Parathyroid adenoma (tissue), 2 donors: ENCODE measurements around the gene MRPL41.
"Not testable (repeated sequence)": the region's sequence is repeated elsewhere in the genome, so short reads cannot be mapped to it uniquely, and the experiment has no call there.

Source experiments
- H2AFZ ChIP-seq: fragments of 300-600 bp; sonication (generic); one replicate; pipeline ENCODE4 v1.7.0; 2017; ENCODE audit warnings: antibody characterized with exemption, mild to moderate bottlenecking
- H3K27ac ChIP-seq: fragments of 300-600 bp; sonication (generic); one replicate; pipeline ENCODE4 v1.7.0; 2017
- H3K27me3 ChIP-seq: fragments of 300-600 bp; sonication (generic); one replicate; pipeline ENCODE4 v1.7.0; 2017; ENCODE audit warnings: low read length; ENCODE audit not compliant: control insufficient read depth, insufficient read depth
- H3K36me3 ChIP-seq: fragments of 300-600 bp; sonication (generic); one replicate; pipeline ENCODE4 v1.7.0; 2017; ENCODE audit warnings: low read length; ENCODE audit not compliant: control insufficient read depth, insufficient read depth
- H3K4me1 ChIP-seq: fragments of 300-600 bp; sonication (generic); one replicate; pipeline ENCODE4 v1.7.0; 2017; ENCODE audit warnings: control low read depth
- H3K4me2 ChIP-seq: fragments of 300-600 bp; sonication (generic); one replicate; pipeline ENCODE4 v1.7.0; 2017; ENCODE audit warnings: low read length
- H3K4me3 ChIP-seq: fragments of 300-600 bp; sonication (generic); one replicate; pipeline ENCODE4 v1.7.0; 2017; ENCODE audit warnings: low read depth, low read length
- H3K79me2 ChIP-seq: fragments of 300-600 bp; sonication (generic); one replicate; pipeline ENCODE4 v1.7.0; 2017; ENCODE audit warnings: control low read depth
- H3K9ac ChIP-seq: fragments of 300-600 bp; sonication (generic); one replicate; pipeline ENCODE4 v1.7.0; 2017; ENCODE audit warnings: mild to moderate bottlenecking
- H3K9me3 ChIP-seq: fragments of 300-600 bp; sonication (generic); one replicate; pipeline ENCODE4 v1.7.0; 2017; ENCODE audit warnings: low read length; ENCODE audit not compliant: control insufficient read depth
- CTCF ChIP-seq: fragments of 300-600 bp; sonication (generic); IDR thresholded peaks from one replicate; pipeline ENCODE4 v1.7.0; 2017; ENCODE audit warnings: antibody characterized with exemption, mild to moderate bottlenecking
- donor health status: primary hyperparathyroidism.

MRPL41 gene

DNA sequence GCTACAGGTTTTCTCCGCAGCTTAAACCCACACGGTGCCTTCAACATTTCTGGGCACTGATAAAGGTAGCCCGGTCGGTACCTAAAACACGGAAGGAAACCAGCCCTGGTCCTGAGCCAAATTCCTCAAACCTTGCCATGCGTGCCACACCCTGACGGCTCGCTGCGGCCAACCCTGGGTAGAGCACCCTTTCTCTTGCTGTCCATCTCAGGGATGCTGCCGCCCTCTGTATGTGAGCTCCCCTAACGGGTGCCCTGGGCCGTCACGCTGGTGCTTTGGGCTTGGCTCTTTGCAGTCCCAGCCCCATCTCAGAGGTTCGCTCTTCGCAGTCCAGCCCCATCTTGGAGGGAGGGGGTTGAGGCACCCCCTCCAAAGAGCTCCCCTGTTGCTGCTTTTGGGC is 45.4 kb upstream of the MRPL41 start:
- Histone ChIP-seq H3K4me2 (no peak overlapping the region), H2AFZ (no peak overlapping the region), H3K9me3 (no peaks in the 10 kb centered on the region), H3K4me1 (no peaks in the 10 kb centered on the region), H3K27me3 (no peaks in the 10 kb centered on the region), H3K9ac (no peak overlapping the region), H3K36me3 (no peaks in the 10 kb centered on the region), H3K27ac (no peak overlapping the region), H3K79me2 (no peaks in the 10 kb centered on the region), H3K4me3 (no peak overlapping the region)
- no peak for TF ChIP-seq CTCF

GRCh38 chr9:137506702-137507171 is 44.9 kb upstream of the MRPL41 start:
- Histone ChIP-seq H3K36me3 (no peaks in the 10 kb centered on the region), H2AFZ (no peak overlapping the region), H3K27ac (no peak overlapping the region), H3K4me3 (no peak overlapping the region), H3K9me3 (no peaks in the 10 kb centered on the region), H3K79me2 (no peaks in the 10 kb centered on the region), H3K4me2 (no peak overlapping the region), H3K27me3 (no peaks in the 10 kb centered on the region), H3K9ac (no peak overlapping the region), H3K4me1 (no peaks in the 10 kb centered on the region)
- TF ChIP-seq CTCF, result no peak

DNA sequence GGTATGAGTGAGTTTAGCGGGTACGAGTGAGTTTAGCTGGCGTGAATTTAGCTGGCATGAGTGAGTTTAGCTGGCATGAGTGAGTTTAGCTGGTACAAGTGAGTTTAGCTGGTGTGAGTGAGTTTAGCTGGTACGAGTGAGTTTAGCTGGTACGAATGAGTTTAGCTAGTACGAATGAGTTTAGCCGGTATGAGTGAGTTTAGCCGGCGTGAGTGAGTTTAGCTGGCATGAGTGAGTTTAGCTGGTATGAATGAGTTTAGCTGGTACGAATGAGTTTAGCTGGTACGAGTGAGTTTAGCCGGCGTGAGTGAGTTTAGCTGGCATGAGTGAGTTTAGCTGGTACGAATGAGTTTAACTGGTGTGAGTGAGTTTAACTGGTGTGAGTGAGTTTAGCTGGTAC is 42.5 kb upstream of the MRPL41 start:
- Histone ChIP-seq H3K4me1 (no peaks in the 10 kb centered on the region), H3K27me3 (no peaks in the 10 kb centered on the region)

DNA sequence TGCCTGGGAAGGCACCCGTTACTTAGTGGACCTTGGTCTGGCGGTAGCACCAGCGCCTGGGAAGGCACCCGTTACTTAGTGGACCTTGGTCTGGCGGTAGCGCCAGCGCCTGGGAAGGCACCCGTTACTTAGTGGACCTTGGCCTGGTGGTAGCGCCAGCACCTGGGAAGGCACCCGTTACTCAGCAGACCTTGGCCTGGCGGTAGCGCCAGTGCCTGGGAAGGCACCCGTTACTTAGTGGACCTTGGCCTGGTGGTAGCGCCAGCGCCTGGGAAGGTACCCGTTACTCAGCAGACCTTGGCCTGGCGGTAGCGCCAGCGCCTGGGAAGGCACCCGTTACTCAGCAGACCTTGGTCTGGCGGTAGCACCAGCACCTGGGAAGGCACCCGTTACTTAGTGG is 40.6 kb upstream of the MRPL41 start:
- peak overlapping the region; percentile 26 for H3K4me2 ChIP-seq
- H3K36me3 ChIP-seq, H3K79me2 ChIP-seq, H3K27me3 ChIP-seq, H3K9ac ChIP-seq, H3K4me1 ChIP-seq, H3K4me3 ChIP-seq, H3K9me3 ChIP-seq, H3K27ac ChIP-seq, H2AFZ ChIP-seq: not testable (repeated sequence)

More for the DNA sequence above, 42.5 kb upstream of the MRPL41 start:
- no peak for TF ChIP-seq CTCF
- Histone ChIP-seq H3K9me3 (no peaks in the 10 kb centered on the region), H3K79me2 (no peaks in the 10 kb centered on the region), H3K36me3 (no peaks in the 10 kb centered on the region), H3K4me3 (no peak overlapping the region), H3K9ac (no peak overlapping the region), H2AFZ (no peak overlapping the region), H3K4me2 (no peak overlapping the region), H3K27ac (no peak overlapping the region)

DNA sequence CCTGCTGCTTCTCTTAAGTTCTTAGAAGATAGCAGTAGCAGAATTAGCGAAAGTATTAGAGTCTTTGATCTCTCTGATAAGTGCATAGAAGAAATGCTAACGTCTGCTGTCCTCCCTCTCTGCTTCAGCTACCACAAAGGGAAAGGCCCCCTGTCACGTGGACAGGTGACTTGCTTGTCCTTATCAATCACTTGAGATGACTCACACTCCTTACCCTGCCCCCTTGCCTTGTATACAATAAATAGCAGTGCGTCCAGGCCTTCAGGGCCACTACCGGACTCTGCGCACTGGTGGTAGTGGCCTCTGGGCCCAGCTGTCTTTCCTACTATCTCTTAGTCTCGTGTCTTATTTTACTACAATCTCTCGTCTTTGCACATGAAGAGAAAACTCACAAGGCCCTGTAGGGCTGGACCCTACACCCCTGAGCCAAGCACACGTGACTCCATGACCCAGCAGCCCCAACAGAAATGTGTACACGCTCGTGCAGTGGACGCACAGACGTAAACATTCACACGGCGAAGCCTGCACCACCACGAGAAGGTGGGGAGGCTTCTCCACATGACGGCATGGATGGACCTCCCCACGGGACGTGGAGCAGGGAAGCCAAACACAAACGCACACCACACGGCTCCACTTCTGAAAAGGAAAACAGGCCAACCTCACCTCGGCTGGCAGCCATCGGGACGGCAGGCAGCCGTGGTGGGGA is 39.8 kb upstream of the MRPL41 start:
- no peaks in the 10 kb centered on the region for H3K9me3 ChIP-seq
- H3K27me3 ChIP-seq, result no peaks in the 10 kb centered on the region
- no peaks in the 10 kb centered on the region for H3K36me3 ChIP-seq
- no peak overlapping the region for H2AFZ ChIP-seq
- no peak overlapping the region for H3K9ac ChIP-seq
- peak overlapping the region; percentile 3 for H3K4me2 ChIP-seq
- TF ChIP-seq CTCF, result no peak
- H3K79me2 ChIP-seq, result no peaks in the 10 kb centered on the region
- no peaks in the 10 kb centered on the region for H3K4me1 ChIP-seq
- no peak overlapping the region for H3K4me3 ChIP-seq
- no peak overlapping the region for H3K27ac ChIP-seq

GRCh38 chr9:137513136-137513535 is 38.5 kb upstream of the MRPL41 start:
- not testable (repeated sequence) for H3K9me3 ChIP-seq, H3K4me2 ChIP-seq, H2AFZ ChIP-seq, H3K9ac ChIP-seq, H3K27me3 ChIP-seq, H3K4me3 ChIP-seq, H3K36me3 ChIP-seq, H3K79me2 ChIP-seq, H3K27ac ChIP-seq, H3K4me1 ChIP-seq

- H3K9me3 ChIP-seq, H3K4me2 ChIP-seq, H3K9ac ChIP-seq, H3K79me2 ChIP-seq, H3K4me1 ChIP-seq, H2AFZ ChIP-seq, H3K36me3 ChIP-seq, H3K4me3 ChIP-seq, H3K27ac ChIP-seq, H3K27me3 ChIP-seq: not testable (repeated sequence)
These were observed 37.7 kb upstream of the MRPL41 start for GRCh38 chr9:137513801-137514570.
